ENCODE data around the gene EVI2A.
A peak's percentile ranks its signal among the peaks of the same experiment; 100 is the strongest.
"Not testable (repeated sequence)": the region's sequence is repeated elsewhere in the genome, so short reads cannot be mapped to it uniquely, and the experiment has no call there.

EVI2A gene, protein sequence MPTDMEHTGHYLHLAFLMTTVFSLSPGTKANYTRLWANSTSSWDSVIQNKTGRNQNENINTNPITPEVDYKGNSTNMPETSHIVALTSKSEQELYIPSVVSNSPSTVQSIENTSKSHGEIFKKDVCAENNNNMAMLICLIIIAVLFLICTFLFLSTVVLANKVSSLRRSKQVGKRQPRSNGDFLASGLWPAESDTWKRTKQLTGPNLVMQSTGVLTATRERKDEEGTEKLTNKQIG

DNA sequence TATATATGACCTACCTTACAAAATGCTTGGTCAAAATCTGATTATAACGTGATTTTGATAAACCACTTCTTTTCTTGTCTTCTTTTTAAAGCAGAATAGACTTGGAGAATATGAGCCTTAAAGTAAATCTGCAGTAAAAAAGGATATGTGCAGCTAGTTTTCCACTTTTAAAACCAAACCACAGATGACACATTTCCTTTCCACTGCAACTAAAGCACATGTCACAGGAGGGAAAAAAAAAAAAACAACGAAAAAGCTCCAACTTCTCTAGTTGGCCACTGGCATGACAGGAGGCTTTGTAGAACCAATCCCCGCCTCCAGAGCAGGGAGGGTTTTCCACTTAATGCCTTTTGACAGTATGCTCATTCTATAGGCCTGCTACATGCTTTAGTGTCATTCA, at the start of gene EVI2A:
Gene EVI2A, minus strand, starts transcription at position 142 of the 400 bp plus-strand sequence. CDS start 2,609 bp downstream, outside the sequence.
- peak; percentile 98 for DNase-seq

DNA sequence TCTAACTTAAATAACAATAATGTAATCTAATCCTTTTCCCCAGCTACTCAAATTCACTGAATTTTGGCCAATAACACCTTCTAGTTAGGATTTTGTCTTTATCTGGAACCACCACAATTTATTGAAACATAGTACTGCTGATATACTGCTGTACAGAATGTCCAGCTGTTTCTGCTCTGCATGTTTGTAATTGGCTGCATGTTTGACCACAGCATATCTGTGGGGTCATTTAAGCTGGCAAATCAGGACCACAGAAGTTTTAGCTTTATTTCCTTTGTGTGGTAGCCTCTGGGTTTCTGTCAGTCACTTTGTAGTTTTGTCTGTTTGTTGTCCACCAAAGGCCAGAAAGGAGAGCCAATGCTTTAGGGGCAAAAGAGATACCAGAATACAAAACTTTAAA, 47.8 kb upstream of the EVI2A start:
- DNase-seq: no peak

- no peak for DNase-seq
These were observed 44.7 kb upstream of the EVI2A start for GRCh38 chr17:31366088-31366487.

GRCh38 chr17:31364012-31364411, 42.6 kb upstream of the EVI2A start:
- DNase-seq: no peak

DNA sequence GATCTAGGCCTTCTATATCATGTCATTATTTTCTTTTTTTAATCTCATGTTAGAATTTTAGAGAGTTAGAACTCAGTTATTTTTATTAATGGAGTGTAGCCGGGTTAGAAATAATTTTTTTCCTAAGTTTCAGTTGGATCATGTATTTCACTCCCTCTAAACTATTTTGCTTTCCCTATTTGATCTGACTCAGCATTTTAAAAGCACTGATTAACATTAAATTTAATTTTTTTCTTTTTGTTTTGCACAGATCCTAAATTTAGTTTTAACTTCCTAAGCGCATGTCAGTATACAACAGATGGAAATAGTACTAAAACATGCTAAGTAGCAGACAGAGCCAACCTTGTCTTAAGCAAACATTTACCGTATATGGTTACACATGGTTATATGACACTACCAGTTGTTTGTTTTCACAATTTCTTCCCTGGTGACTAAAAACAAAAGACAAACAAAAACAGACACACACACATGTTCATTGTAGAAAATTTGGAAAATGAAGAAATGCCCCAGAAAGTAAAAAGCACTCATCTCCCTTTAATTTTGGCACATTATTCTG, 36.5 kb upstream of the EVI2A start:
- no peak for DNase-seq

DNA sequence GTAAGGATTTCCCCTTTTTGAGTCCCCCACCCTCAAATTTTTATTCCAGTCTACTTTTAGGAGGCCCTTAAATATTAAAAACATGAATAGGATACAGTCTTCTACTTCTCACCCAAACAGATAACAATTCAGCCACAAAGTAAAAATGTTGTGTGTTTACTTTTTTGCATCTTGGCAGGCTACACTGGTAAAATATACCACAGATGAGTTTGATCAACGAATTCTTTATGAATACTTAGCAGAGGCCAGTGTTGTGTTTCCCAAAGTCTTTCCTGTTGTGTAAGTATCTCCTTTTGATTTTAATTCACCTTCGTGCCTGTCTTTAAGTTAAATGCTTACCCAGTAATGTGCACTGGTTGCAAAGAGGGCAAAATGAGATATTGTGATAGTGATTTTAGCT, 35.7 kb upstream of the EVI2A start:
- DNase-seq: no peak

DNA sequence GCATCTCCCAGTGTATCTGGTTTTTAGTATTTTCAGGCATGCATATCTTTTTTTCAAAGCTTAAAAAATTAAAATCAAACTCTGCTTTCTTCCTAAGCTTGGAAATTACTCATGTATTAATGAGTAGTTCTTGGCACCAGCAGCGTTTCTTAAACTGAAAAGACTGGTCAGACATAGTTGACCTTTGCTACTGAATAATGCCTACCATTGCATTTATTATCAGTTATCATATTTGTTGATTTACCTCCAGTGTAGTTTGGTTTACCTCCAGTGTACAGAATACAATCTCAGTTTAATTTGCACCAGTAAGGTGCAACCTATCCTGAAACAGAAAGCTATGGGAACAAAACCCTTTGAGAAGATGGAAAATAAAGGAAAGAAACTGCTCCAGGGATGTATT, 34.5 kb upstream of the EVI2A start:
- no peak for DNase-seq

- no peak for DNase-seq
These were observed 28.0 kb upstream of the EVI2A start for GRCh38 chr17:31349454-31349853.

- DNase-seq: not testable (repeated sequence)
These were observed 23.8 kb upstream of the EVI2A start for GRCh38 chr17:31345191-31345747.

DNA sequence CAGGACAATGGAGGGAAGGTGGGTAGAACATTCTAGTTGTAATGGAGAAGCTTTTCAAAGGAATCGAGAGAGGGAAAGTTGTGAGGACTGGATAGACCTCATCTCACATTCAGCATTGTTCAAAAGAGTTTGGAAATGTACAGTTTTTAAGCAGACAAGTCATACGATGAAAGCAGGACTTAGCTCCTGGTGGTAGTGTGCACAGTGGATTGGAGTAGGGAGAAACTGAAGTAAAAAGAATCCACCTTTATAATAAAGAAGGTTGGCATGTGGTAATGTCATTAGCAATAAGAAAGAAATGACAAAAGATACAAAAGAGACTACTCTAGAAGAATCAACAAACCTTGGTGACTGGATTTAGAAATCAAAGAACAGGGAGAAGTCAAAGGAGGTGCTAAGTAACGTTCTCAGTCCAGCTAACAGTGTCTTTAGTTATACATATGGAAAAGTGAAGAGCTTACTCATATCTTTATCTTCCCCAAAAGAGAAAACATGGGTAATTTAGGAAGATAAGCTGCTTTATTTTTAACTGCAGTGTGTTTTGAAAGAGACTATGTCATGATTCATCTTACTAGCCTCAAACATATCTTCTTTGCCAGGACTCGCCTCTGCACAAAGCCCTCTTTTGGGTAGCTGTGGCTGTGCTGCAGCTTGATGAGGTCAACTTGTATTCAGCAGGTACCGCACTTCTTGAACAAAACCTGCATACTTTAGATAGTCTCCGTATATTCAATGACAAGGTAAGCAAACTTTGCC, 18.7 kb upstream of the EVI2A start:
- peak; percentile 80 for DNase-seq

GRCh38 chr17:31329221-31329620, 7.8 kb upstream of the EVI2A start:
- no peak for DNase-seq

GRCh38 chr17:31328160-31328535, 6.7 kb upstream of the EVI2A start:
- no peak for DNase-seq

GRCh38 chr17:31327534-31328159, 6.2 kb upstream of the EVI2A start:
- no peak for DNase-seq

GRCh38 chr17:31323551-31323950, 2.1 kb upstream of the EVI2A start:
- DNase-seq: no peak

GRCh38 chr17:31321966-31322365, 544 bp upstream of the EVI2A start:
- no peak for DNase-seq

DNA sequence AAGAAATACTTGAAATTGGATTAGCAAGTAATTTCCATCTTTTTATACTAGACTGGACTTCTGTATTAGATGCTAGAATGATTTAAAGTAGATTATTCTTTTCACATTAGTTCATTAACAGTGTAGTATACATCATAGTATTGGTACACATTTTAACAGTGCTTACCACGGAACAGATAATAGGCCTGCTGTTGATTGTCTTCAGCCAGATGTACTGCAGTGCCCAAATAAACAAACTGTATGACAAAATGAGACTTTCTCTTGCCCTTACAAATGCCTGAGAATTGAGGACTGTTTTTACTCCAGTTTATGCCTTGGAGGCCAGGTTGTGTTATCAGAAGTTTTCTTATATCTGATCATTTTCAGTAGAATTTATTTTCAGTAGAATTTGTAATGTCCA, 631 bp downstream of the EVI2A start:
- no peak for DNase-seq

- DNase-seq: no peak
These were observed 1.2 kb downstream of the EVI2A start for GRCh38 chr17:31320241-31320640.

GRCh38 chr17:31318851-31319661, 2.4 kb downstream of the EVI2A start:
- peak; percentile 77 for DNase-seq

GRCh38 chr17:31318298-31318801, 3.1 kb downstream of the EVI2A start:
- DNase-seq: peak; percentile 90

- no peak for DNase-seq
These were observed 6.7 kb downstream of the EVI2A start for GRCh38 chr17:31314782-31315100.

DNA sequence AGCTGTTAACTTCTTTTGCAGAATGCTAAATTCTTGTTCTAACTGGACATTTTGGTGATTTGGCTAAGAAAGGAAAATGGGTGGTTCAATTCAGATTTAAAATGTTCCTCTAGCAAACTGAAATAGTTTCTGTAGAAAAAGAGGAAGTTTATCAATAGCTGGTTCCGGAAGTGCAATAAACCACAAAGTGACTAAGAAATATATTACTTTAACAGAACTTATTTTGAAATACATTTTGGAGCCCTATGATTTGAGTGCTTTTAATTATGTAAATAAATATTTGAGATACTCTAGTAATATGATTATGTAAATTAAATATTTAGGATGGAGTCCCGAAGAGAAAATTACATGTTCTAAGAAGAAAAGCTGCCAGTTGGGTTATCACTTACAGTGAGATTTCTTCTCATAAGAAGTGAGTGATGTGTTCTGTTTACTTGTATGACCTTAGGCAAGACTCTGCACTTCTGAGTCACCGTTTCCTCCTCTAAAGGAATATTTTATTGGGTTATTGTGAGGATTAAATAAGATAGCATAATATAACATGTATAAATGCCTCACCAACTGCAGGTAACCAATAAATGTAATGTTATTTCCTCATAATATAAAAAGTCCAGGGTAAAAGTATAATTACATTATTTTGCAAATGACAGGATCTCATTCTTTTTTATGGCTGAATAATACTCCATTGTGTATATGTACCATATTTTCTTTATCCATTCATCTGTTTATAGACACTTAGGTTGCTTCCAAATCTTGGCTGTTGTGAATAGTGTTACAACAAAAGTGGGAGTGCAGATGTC, 7.2 kb downstream of the EVI2A start, which contains the start of gene EVI2B:
Gene EVI2B, minus strand, starts transcription at position 73 of the 800 bp plus-strand sequence. CDS start 8,445 bp downstream, outside the sequence.
- peak; percentile 94 for DNase-seq

- peak; percentile 27 for DNase-seq
These were observed 9.2 kb downstream of the EVI2A start for GRCh38 chr17:31312223-31312622.
